CD4-positive, CD25-positive, alpha-beta regulatory T cell (primary cell): ENCODE measurements around the gene PTPRN2. TPM values are rescaled to one million over a fixed set of nuclear protein-coding genes. Genes with fewer than 3 reads are reported as not detected.

Source experiments
- ATAC-seq, 2 donors: fragments of 150-1000 bp; cut with Tn5 transposase; one replicate each; pipeline ENCODE4 v1.10.0; 2021; ENCODE audit warnings: low read depth in 2 of 2, moderate number of reproducible peaks in 2 of 2, moderate library complexity in 1 of 2
- DNase-seq, 3 donors: peaks; one replicate each; pipeline versions ENCODE4 v3.0.0 to v3.0.0-alpha.2; 2012 to 2022; ENCODE audit warnings: mixed read lengths in 1 of 3
- H3K27ac ChIP-seq: one replicate; pipeline ENCODE4 v1.7.0; 2013; ENCODE audit warnings: mild to moderate bottlenecking, low read length; ENCODE audit not compliant: insufficient read depth, poor library complexity, severe bottlenecking
- H3K27me3 ChIP-seq: one replicate; pipeline ENCODE4 v1.7.0; 2013; ENCODE audit warnings: low read length; ENCODE audit not compliant: control insufficient read depth, insufficient read depth
- H3K36me3 ChIP-seq: one replicate; pipeline ENCODE4 v1.7.0; 2013; ENCODE audit warnings: mild to moderate bottlenecking, low read length, moderate library complexity; ENCODE audit not compliant: control insufficient read depth, insufficient read depth
- H3K4me1 ChIP-seq: 2 replicates; pipeline ENCODE4 v1.7.0; 2013; ENCODE audit warnings: mild to moderate bottlenecking, low read length; ENCODE audit not compliant: insufficient read depth, control insufficient read depth, poor library complexity, severe bottlenecking
- H3K4me3 ChIP-seq: one replicate; pipeline ENCODE4 v1.7.0; 2013; ENCODE audit warnings: low read depth, mild to moderate bottlenecking, low read length, moderate library complexity
- H3K9me3 ChIP-seq, 2 experiments: 1 replicate in 1 of 2; 2 replicates in 1 of 2; pipeline ENCODE4 v1.7.0; 2013; ENCODE audit warnings: low read length in 2 of 2, mild to moderate bottlenecking in 1 of 2, moderate library complexity in 1 of 2; ENCODE audit not compliant: control insufficient read depth in 2 of 2
- H3K27ac Mint-ChIP-seq, 3 donors: one replicate each; pipeline ENCODE4 v1.8.0; 2020 to 2022; ENCODE audit warnings: mild to moderate bottlenecking in 3 of 3, mixed read lengths in 3 of 3, moderate library complexity in 2 of 3
- H3K27me3 Mint-ChIP-seq: one replicate; pipeline ENCODE4 v1.8.0; 2022; ENCODE audit warnings: mild to moderate bottlenecking, mixed read lengths
- H3K36me3 Mint-ChIP-seq: one replicate; pipeline ENCODE4 v1.8.0; 2020; ENCODE audit warnings: mixed read lengths
- H3K4me1 Mint-ChIP-seq, 4 donors: one replicate each; pipeline ENCODE4 v1.8.0; 2020 to 2022; ENCODE audit warnings: mixed read lengths in 4 of 4, mild to moderate bottlenecking in 1 of 4
- H3K4me3 Mint-ChIP-seq, 4 donors: one replicate each; pipeline ENCODE4 v1.8.0; 2020 to 2022; ENCODE audit warnings: mild to moderate bottlenecking in 4 of 4, mixed read lengths in 4 of 4, moderate library complexity in 3 of 4
- H3K9me3 Mint-ChIP-seq, 7 donors: one replicate each; pipeline ENCODE4 v1.8.0; 2020 to 2022; ENCODE audit warnings: mixed read lengths in 7 of 7, mild to moderate bottlenecking in 3 of 7, moderate library complexity in 2 of 7
- polyA plus RNA-seq, 4 donors: library from polyadenylated mRNA; unstranded; fragments of 300-500 nt; fragmentation: Illumina TruSeq; gene quantifications; one replicate each; pipeline ENCODE4 v1.2.3, GENCODE V29; 2021
- total RNA-seq: library from RNA; stranded (reverse); gene quantifications from one replicate; pipeline ENCODE4 v1.2.3, GENCODE V29; 2022

Gene PTPRN2
- total and polyA plus RNA-seq, 5 donors from 2014 or later, result 1.6 to 4.7 (median 2.7) TPM

DNA sequence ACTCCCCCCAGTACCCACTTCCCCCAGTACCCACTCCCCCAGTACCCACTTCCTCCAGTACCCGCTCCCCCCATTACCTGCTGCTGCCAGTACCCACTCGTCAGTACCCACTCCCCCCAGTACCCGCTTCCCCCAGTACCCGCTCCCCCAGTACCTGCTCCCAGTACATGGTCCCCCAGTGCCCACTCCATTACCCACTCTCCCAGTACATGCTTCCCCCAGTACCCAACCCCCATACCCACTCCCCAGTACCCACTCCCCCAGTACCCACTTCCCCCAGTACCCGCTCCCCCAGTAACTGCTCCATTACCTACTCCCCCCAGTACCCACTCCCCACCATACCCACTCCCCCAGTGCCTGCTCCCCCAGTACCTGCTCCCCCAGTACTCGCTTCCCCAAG lies 700.2 kb downstream of the PTPRN2 start:
- H3K27ac Mint-ChIP-seq, result no peak overlapping the region
- no peaks in the 10 kb centered on the region for H3K36me3 ChIP-seq

DNA sequence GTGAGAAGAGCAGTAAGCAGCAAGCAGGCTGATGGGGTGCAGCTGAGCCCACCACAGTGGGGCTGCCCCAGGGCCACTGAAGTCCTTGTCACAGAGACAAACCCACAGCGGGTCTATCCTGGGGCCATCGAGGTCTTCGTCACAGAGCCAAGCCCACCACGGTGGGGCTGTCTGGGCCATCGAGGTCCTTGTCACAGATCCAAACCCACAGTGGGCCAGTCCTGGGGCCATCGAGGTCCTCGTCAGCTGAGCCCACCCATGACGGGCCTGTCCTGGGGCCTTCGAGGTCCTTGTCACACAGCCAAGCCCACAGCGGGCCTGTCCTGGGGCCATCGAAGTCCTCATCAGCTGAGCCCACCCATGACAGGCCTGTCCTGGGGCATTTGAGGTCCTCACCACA lies 700.9 kb downstream of the PTPRN2 start:
- no peaks in the 10 kb centered on the region for H3K9me3 Mint-ChIP-seq
- Histone ChIP-seq H3K36me3 (no peaks in the 10 kb centered on the region), H3K4me1 (no peaks in the 10 kb centered on the region), H3K27me3 (no peaks in the 10 kb centered on the region), H3K27ac (no peak overlapping the region), H3K9me3 (no peaks in the 10 kb centered on the region), H3K4me3 (no peak overlapping the region)
- no peaks in the 10 kb centered on the region for H3K36me3 Mint-ChIP-seq
- H3K27me3 Mint-ChIP-seq, result no peaks in the 10 kb centered on the region
- H3K4me3 Mint-ChIP-seq, result no peak overlapping the region
- DNase-seq (no peak), ATAC-seq (no peak)
- peaks cover 0 to 13% (median 1%) of the 10 kb centered on the region in 4 donors for H3K4me1 Mint-ChIP-seq
- H3K27ac Mint-ChIP-seq, result peak overlapping the region in 1 of 3 donors; percentile 65

More for the DNA sequence above, 700.2 kb downstream of the PTPRN2 start:
- no peak overlapping the region for H3K4me3 Mint-ChIP-seq
- Histone ChIP-seq H3K4me3 (no peak overlapping the region), H3K9me3 (no peaks in the 10 kb centered on the region), H3K27ac (no peak overlapping the region), H3K4me1 (no peaks in the 10 kb centered on the region), H3K27me3 (no peaks in the 10 kb centered on the region)
- H3K27me3 Mint-ChIP-seq, result no peaks in the 10 kb centered on the region
- no peaks in the 10 kb centered on the region for H3K36me3 Mint-ChIP-seq
- DNase-seq, result no peak
- H3K9me3 Mint-ChIP-seq, result no peaks in the 10 kb centered on the region
- ATAC-seq, result no peak
- H3K4me1 Mint-ChIP-seq, result peaks cover 0 to 15% (median 1%) of the 10 kb centered on the region in 4 donors

DNA sequence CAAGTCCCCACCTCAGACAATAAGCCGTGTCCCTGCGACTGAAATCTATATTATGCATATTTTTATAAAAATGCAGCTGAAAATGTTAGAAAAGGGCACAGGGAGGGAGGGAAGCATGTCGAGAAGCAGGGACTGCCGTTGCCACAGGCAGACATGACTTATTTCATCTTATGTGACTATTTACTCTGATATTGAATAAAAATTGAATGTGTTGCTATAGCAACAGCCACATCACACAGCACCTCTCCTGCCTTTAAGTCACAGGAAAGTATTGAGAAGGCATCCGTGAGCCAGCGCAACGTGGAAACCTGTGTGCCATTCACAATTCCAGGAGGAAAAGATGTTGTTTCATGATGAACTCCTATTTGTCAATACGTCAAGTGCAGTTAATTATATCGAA lies 701.4 kb downstream of the PTPRN2 start:
- no peak overlapping the region for H3K4me3 ChIP-seq
- Mint-ChIP-seq H3K36me3 (no peaks in the 10 kb centered on the region), H3K4me1 (peaks cover 0 to 10% (median 1%) of the 10 kb centered on the region in 4 donors), H3K27ac (peak overlapping the region in 1 of 3 donors; percentile 65), H3K27me3 (no peaks in the 10 kb centered on the region), H3K4me3 (no peak overlapping the region), H3K9me3 (no peaks in the 10 kb centered on the region)
- DNase-seq (no peak), ATAC-seq (no peak)
- H3K4me1 ChIP-seq, result no peaks in the 10 kb centered on the region
- H3K27me3 ChIP-seq, result no peaks in the 10 kb centered on the region
- no peak overlapping the region for H3K27ac ChIP-seq
- H3K9me3 ChIP-seq, result no peaks in the 10 kb centered on the region
- H3K36me3 ChIP-seq, result no peaks in the 10 kb centered on the region

- Histone ChIP-seq H3K9me3 (no peaks in the 10 kb centered on the region), H3K27ac (no peak overlapping the region), H3K4me3 (no peak overlapping the region), H3K27me3 (no peaks in the 10 kb centered on the region), H3K4me1 (no peaks in the 10 kb centered on the region), H3K36me3 (no peaks in the 10 kb centered on the region)
- no peak overlapping the region for H3K4me3 Mint-ChIP-seq
- H3K36me3 Mint-ChIP-seq, result no peaks in the 10 kb centered on the region
- H3K4me1 Mint-ChIP-seq, result peaks cover 0 to 5% (median 4%) of the 10 kb centered on the region in 4 donors
- ATAC-seq (peak in 1 of 2 donors; percentile 17), DNase-seq (no peak)
- H3K9me3 Mint-ChIP-seq, result peaks cover 0 to 6% (median 1%) of the 10 kb centered on the region in 7 donors
- no peaks in the 10 kb centered on the region for H3K27me3 Mint-ChIP-seq
- peak overlapping the region in 1 of 3 donors; percentile 31 for H3K27ac Mint-ChIP-seq
Measured at GRCh38 chr7:157885140-157885539, 702.5 kb downstream of the PTPRN2 start.

GRCh38 chr7:157884461-157885062 lies 703.1 kb downstream of the PTPRN2 start:
- Mint-ChIP-seq H3K4me3 (no peak overlapping the region), H3K36me3 (no peaks in the 10 kb centered on the region), H3K27ac (peak overlapping the region in 1 of 3 donors; percentile 31), H3K9me3 (peaks cover 0 to 6% (median 3%) of the 10 kb centered on the region in 7 donors), H3K4me1 (peaks cover 0 to 5% (median 3%) of the 10 kb centered on the region in 4 donors), H3K27me3 (no peaks in the 10 kb centered on the region)
- no peaks in the 10 kb centered on the region for H3K4me1 ChIP-seq
- H3K36me3 ChIP-seq, result no peaks in the 10 kb centered on the region
- no peak overlapping the region for H3K27ac ChIP-seq
- DNase-seq (no peak), ATAC-seq (no peak)
- no peak overlapping the region for H3K4me3 ChIP-seq
- no peaks in the 10 kb centered on the region for H3K27me3 ChIP-seq
- no peaks in the 10 kb centered on the region for H3K9me3 ChIP-seq

DNA sequence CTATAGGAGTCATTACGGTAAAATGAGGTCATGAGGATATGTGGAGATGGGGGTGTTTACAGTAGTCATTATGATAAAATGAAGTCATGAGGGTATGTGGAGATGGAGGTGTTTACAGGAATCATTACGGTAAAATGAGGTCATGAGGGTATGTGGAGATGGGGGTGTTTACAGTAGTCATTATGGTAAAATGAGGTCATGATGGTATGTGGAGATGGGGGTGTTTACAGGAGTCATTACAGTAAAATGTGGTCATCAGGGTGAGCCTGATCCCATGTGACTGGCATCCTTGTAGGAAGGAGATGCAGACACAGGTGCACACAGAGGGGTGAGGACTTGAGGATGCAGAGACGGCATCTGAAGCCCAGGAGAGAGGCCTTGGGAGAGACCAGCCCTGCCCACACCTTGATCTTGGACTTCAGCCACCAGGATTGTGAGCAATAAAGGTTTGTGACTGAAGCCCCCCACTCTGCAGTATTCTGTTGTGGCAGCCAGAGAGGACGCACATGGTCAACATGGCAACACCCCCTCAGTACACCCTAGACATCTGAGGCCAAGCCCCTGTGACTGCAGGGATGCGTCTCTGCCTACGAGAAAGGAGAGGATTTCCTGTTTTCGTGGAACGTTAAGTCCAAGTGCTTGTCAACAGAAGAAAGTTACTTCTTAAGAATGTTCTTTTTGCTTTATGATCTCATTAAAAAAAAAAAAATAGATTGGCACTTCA lies 706.4 kb downstream of the PTPRN2 start:
- Histone ChIP-seq H3K27ac (no peak overlapping the region), H3K4me3 (no peak overlapping the region), H3K4me1 (no peaks in the 10 kb centered on the region), H3K27me3 (no peaks in the 10 kb centered on the region), H3K36me3 (no peaks in the 10 kb centered on the region), H3K9me3 (no peaks in the 10 kb centered on the region)
- peak overlapping the region in 1 of 4 donors; percentile 49 for H3K4me3 Mint-ChIP-seq
- ATAC-seq, result peak; percentile 45 to 62
- H3K27ac Mint-ChIP-seq, result peak overlapping the region in 2 of 3 donors; percentile 4 to 87
- no peaks in the 10 kb centered on the region for H3K36me3 Mint-ChIP-seq
- H3K27me3 Mint-ChIP-seq, result no peaks in the 10 kb centered on the region
- H3K4me1 Mint-ChIP-seq, result peaks cover 0 to 4% (median 2%) of the 10 kb centered on the region in 4 donors
- peak in 2 of 3 donors; percentile 20 to 21 for DNase-seq
- peaks cover 0 to 6% (median 3%) of the 10 kb centered on the region in 7 donors for H3K9me3 Mint-ChIP-seq

DNA sequence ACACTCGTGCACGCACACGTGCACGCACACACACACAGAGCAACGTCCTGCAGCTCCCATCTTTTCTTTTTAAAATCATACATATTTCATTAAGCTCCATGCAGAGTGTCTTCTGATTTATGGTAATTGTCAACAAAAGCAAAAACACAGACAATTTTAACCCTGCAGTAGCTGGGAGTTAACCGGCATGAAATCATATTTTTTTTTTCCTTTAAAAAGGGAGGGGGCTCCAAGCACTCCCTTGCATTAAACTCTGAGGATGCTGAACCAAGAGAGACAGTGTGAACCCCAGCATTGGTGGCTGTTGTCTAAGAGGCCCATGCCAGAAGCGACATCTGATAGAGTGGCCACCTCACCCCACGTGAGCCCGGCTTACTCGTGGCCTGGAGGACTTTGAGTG lies 708.2 kb downstream of the PTPRN2 start:
- DNase-seq (no peak), ATAC-seq (no peak)
- Histone ChIP-seq H3K27me3 (no peaks in the 10 kb centered on the region), H3K27ac (no peak overlapping the region), H3K9me3 (no peaks in the 10 kb centered on the region), H3K4me3 (no peak overlapping the region), H3K4me1 (no peaks in the 10 kb centered on the region), H3K36me3 (no peaks in the 10 kb centered on the region)
- H3K36me3 Mint-ChIP-seq, result no peaks in the 10 kb centered on the region
- peaks cover 0 to 15% (median 12%) of the 10 kb centered on the region in 4 donors for H3K4me1 Mint-ChIP-seq
- no peak overlapping the region for H3K4me3 Mint-ChIP-seq
- H3K27ac Mint-ChIP-seq, result no peak overlapping the region
- no peaks in the 10 kb centered on the region for H3K27me3 Mint-ChIP-seq
- peaks cover 0 to 6% (median 3%) of the 10 kb centered on the region in 7 donors for H3K9me3 Mint-ChIP-seq
